ENCODE data around the gene UNC5B.

Gene UNC5B

DNA sequence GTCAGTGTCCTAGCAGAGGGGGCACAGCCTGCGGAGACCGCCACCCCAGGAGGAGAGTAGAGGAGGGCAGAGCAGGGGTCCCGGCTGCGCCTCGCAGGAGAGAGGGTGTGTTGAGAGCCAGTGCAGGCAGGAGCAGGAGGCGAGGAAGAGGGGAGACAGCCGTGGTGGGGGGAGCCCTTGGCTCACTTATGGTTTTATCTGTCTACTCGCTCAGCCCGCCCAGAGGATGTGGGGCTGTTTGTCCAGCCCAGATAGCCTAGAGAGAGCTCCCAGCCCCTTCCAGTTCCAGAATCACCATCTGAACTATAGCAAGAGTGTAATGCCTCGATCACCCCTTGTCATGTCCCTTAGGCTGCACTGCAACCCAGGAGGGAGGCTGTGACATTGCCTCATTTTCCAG lies 133.3 kb downstream of the UNC5B start:
- Histone ChIP-seq H3K27me3 (ENCODE audit: insufficient read depth, low read length, poor library complexity) (no peaks in the 10 kb centered on the region), H3K4me1 (ENCODE audit: insufficient read depth, low read length) (no peaks in the 10 kb centered on the region), H3K36me3 (ENCODE audit: insufficient read depth, low read length) (no peaks in the 10 kb centered on the region), H3K27ac (ENCODE audit: low read length) (no peak overlapping the region), H3K9me3 (ENCODE audit: insufficient read depth, low read length, severe bottlenecking) (no peaks in the 10 kb centered on the region), H2AFZ (ENCODE audit: low read depth, low read length) (no peak overlapping the region), H3K4me2 (ENCODE audit: insufficient read depth, low read length) (no peak overlapping the region), H3K4me3 (ENCODE audit: low read depth in 1 of 2, low read length in 2 of 2) (no peak overlapping the region), H3K9ac (ENCODE audit: low read depth, low read length) (no peak overlapping the region), H4K20me1 (ENCODE audit: insufficient read depth, low read length) (peaks cover 9% of the 10 kb centered on the region), H3K79me2 (ENCODE audit: insufficient read depth, low read length) (no peaks in the 10 kb centered on the region)
- no peak for TF ChIP-seq CTCF (IDR thresholded peaks at IDR 0.05; ENCODE audit: borderline replicate concordance, extremely low read depth, low read length, poor library complexity, severe bottlenecking)
- TF ChIP-seq EZH2 (IDR thresholded peaks at IDR 0.05; ENCODE audit: borderline replicate concordance, low read depth, low read length, severe bottlenecking), result no peak
- DNase-seq (no peak), ATAC-seq (ENCODE audit: insufficient read depth, low read depth) (no peak)

DNA sequence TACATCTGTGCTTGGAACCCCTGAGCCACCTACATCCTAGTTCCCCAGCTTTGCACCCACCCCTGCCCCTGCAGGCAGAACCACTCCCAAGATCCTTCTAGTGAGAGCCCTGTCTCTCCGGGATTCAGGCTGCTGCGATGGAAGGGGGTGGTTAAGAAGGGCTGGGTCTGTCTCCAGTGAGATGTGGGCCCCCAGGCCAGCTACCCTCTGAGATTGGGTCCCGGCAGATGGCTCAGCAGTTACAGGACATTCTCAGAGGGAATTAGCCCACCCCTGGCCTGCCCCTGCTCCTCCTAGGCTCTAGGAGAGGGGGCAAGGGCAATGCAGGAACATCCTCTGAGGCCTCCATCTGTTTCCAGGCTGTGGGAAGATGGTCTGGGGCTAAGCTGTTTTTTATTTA lies 134.4 kb downstream of the UNC5B start:
- no peaks in the 10 kb centered on the region for H3K79me2 ChIP-seq (ENCODE audit: insufficient read depth, low read length)
- H3K27me3 ChIP-seq (ENCODE audit: insufficient read depth, low read length, poor library complexity), result no peaks in the 10 kb centered on the region
- no peak overlapping the region for H3K4me2 ChIP-seq (ENCODE audit: insufficient read depth, low read length)
- H3K27ac ChIP-seq (ENCODE audit: low read length), result no peak overlapping the region
- H2AFZ ChIP-seq (ENCODE audit: low read depth, low read length), result no peak overlapping the region
- DNase-seq, result no peak
- peaks cover 12% of the 10 kb centered on the region for H4K20me1 ChIP-seq (ENCODE audit: insufficient read depth, low read length)
- H3K9me3 ChIP-seq (ENCODE audit: insufficient read depth, low read length, severe bottlenecking), result no peaks in the 10 kb centered on the region
- ATAC-seq (ENCODE audit: insufficient read depth, low read depth), result no peak
- no peak overlapping the region for H3K4me3 ChIP-seq (ENCODE audit: low read depth in 1 of 2, low read length in 2 of 2)
- H3K36me3 ChIP-seq (ENCODE audit: insufficient read depth, low read length), result no peaks in the 10 kb centered on the region
- TF ChIP-seq EZH2 (IDR thresholded peaks at IDR 0.05; ENCODE audit: borderline replicate concordance, low read depth, low read length, severe bottlenecking) (no peak), CTCF (IDR thresholded peaks at IDR 0.05; ENCODE audit: borderline replicate concordance, extremely low read depth, low read length, poor library complexity, severe bottlenecking) (no peak)
- H3K9ac ChIP-seq (ENCODE audit: low read depth, low read length), result no peak overlapping the region
- no peaks in the 10 kb centered on the region for H3K4me1 ChIP-seq (ENCODE audit: insufficient read depth, low read length)

DNA sequence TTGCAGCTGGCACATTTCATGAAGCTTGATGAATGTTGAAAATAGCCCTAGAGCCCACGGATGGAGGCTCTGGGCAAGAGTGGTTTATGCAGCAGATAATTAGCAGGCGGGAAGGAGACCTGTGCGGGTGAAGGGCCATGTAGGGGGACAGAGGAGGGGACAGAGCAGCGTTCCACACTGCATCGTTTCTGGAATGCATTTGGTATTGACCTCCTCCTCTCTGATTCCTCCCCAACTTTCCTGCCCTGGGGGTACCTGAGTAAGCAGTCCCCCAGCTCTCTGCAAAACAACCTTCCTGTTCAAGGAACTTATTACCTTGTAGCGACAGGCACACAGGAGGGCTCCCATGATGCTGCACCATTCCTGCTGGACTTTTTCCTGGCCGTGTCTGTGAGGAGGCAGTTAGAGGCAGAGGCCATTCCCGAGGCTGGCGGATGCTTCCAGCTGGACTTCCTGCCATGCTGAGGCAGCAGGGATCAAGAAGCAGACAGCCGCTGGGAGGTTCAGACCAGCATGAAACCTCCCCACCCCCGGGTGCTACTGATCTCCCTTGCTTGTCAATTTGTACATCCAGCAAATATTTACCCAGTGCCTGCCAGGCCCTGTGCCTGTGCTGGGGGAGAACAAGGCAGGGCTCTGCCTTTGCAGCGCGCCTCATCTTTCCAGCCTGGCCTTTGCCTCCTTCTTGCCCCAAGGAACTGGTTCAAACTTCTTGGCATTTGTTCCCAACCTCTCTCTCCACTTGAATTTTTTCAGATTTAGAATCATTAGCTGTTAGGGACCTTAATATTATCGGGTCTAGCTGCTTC lies 135.4 kb downstream of the UNC5B start:
- no peak for ATAC-seq (ENCODE audit: insufficient read depth, low read depth)
- H3K4me1 ChIP-seq (ENCODE audit: insufficient read depth, low read length), result no peaks in the 10 kb centered on the region
- TF ChIP-seq CTCF (IDR thresholded peaks at IDR 0.05; ENCODE audit: borderline replicate concordance, extremely low read depth, low read length, poor library complexity, severe bottlenecking) (no peak), EZH2 (IDR thresholded peaks at IDR 0.05; ENCODE audit: borderline replicate concordance, low read depth, low read length, severe bottlenecking) (no peak)
- H3K79me2 ChIP-seq (ENCODE audit: insufficient read depth, low read length), result no peaks in the 10 kb centered on the region
- no peaks in the 10 kb centered on the region for H3K9me3 ChIP-seq (ENCODE audit: insufficient read depth, low read length, severe bottlenecking)
- no peak for DNase-seq
- peaks cover 12% of the 10 kb centered on the region for H4K20me1 ChIP-seq (ENCODE audit: insufficient read depth, low read length)
- no peak overlapping the region for H2AFZ ChIP-seq (ENCODE audit: low read depth, low read length)
- H3K36me3 ChIP-seq (ENCODE audit: insufficient read depth, low read length), result no peaks in the 10 kb centered on the region
- no peak overlapping the region for H3K27ac ChIP-seq (ENCODE audit: low read length)
- H3K4me2 ChIP-seq (ENCODE audit: insufficient read depth, low read length), result no peak overlapping the region
- no peak overlapping the region for H3K9ac ChIP-seq (ENCODE audit: low read depth, low read length)
- no peaks in the 10 kb centered on the region for H3K27me3 ChIP-seq (ENCODE audit: insufficient read depth, low read length, poor library complexity)
- no peak overlapping the region for H3K4me3 ChIP-seq (ENCODE audit: low read depth in 1 of 2, low read length in 2 of 2)
